Psoas muscle (tissue), 8 donors: ENCODE measurements around the gene ZNF646. TPM values are rescaled to one million over a fixed set of nuclear protein-coding genes. Genes with fewer than 3 reads are reported as not detected.
"Not testable (repeated sequence)": the region's sequence is repeated elsewhere in the genome, so short reads cannot be mapped to it uniquely, and the experiment has no call there.

ENCODE experiments used
- ATAC-seq, 4 donors: fragments of 200-7000 bp; cut with Tn5 transposase; one replicate each; pipeline ENCODE4 v1.9.1; 2020; ENCODE audit warnings: moderate library complexity in 3 of 4, mild to moderate bottlenecking in 2 of 4
- DNase-seq, 2 donors: peaks; one replicate each; pipeline ENCODE4 v3.0.0-alpha.2; 2020
- H3K27ac ChIP-seq: fragments of 200-600 bp; one replicate; pipeline ENCODE4 v1.8.0; 2022
- H3K27me3 ChIP-seq, 3 donors: fragments of 200-600 bp in 1 of 3; one replicate each; pipeline versions ENCODE4 v1.6.1 to v1.8.0; 2013 to 2022; ENCODE audit warnings: low read length in 2 of 3, mild to moderate bottlenecking in 2 of 3, moderate library complexity in 1 of 3; ENCODE audit not compliant: insufficient read depth in 3 of 3
- H3K36me3 ChIP-seq, 2 donors: fragments of 200-600 bp in 1 of 2; one replicate each; pipeline versions ENCODE4 v1.6.1 to v1.8.0; 2013 to 2022; ENCODE audit warnings: low read depth in 1 of 2, mild to moderate bottlenecking in 1 of 2, moderate library complexity in 1 of 2; ENCODE audit not compliant: insufficient read depth in 1 of 2
- H3K4me1 ChIP-seq: fragments of 200-600 bp; one replicate; pipeline ENCODE4 v1.8.0; 2022
- H3K4me3 ChIP-seq: fragments of 200-600 bp; one replicate; pipeline ENCODE4 v1.8.0; 2022; ENCODE audit warnings: mild to moderate bottlenecking
- H3K9me3 ChIP-seq: fragments of 200-600 bp; one replicate; pipeline ENCODE4 v1.8.0; 2022
- CTCF ChIP-seq: fragments of 200-600 bp; IDR thresholded peaks from one replicate; pipeline ENCODE4 v1.8.0; 2022; ENCODE audit warnings: antibody characterized with exemption
- WGBS, 3 donors: extraction: QIAGEN DNeasy Blood & Tissue Kit; methylation state at CpG; one replicate each; pipeline versions ENCODE4 v1.1.6 to v1.1.7; 2013; 5-methylcytosine and 5-hydroxymethylcytosine counted together
- intact Hi-C, 2 donors: fragments of 100-400 bp; cut with DNase I; formaldehyde crosslinking; loops; one replicate each; pipeline versions ENCODE4 v1.11.0 to v1.14.2; 2022
- polyA plus RNA-seq, 3 donors: library from polyadenylated mRNA; stranded (reverse); fragments of 200-250 nt; gene quantifications; one replicate each; pipeline ENCODE4 v1.2.3, GENCODE V29; 2013
- total RNA-seq, 4 donors: library from RNA; stranded (reverse); fragmentation: NEBNext Ultra II Directional in 2 of 4; extraction: Animal tissue kit (Norgen Biotek cat#: 25700) in 2 of 4; gene quantifications; one replicate each; pipeline versions ENCODE4 v1.2.1 to v1.2.4, GENCODE V29; 2021 to 2023
- donor health status: healthy with polysubstance abuse.
- donor health status: DM: no; HTN: no; CAD: no; lungs with moderate emphysema.
- donor health status: Bipolar disorder and iron deficiency.
- donor health status: healthy.
- donor health status: DM: yes; HTN: yes; CAD: no.
- donor health status: DM: no; HTN: no; CAD: no.
- donor health status: DM: no; HTN: no; CAD: no.
- donor health status: DM: yes; HTN: yes; CAD: no.

ZNF646 gene
- total and polyA plus RNA-seq, 7 donors = 4.0 to 22.6 (median 8.9) TPM

GRCh38 chr16:31094424-31095120, 20.4 kb downstream of the ZNF646 start, which contains the start of gene VKORC1:
TSS of gene VKORC1 (minus strand) at chr16:31094797. CDS start at chr16:31094729, 68 bp downstream.
- 0 to 1% (median 0%) methylated on average over 64 to 69 of the region's 69 CpGs for WGBS, 3 donors
- peak; percentile 93 to 96 (median 94) for ATAC-seq
- TF ChIP-seq CTCF = no peak
- H3K4me1 ChIP-seq = peaks cover 4% of the 10 kb centered on the region
- peak; percentile 94 to 97 for DNase-seq
- peak within 1 kb of the TSS; percentile 98 for H3K4me3 ChIP-seq
- H3K27me3 ChIP-seq = no peaks in the 10 kb centered on the region
- peaks cover 0 to 15% of the 10 kb centered on the region in 2 donors for H3K36me3 ChIP-seq
- intact Hi-C loops = loop anchor here (1.0 to 10.0 kb wide), 2 partner anchors 48 to 110 kb away; partner anchors contain the start of gene HSD3B7 (in 1 of the 2)
- H3K9me3 ChIP-seq = no peaks in the 10 kb centered on the region
- H3K27ac ChIP-seq = peak within 1 kb of the TSS; percentile 94

- H3K4me3 ChIP-seq = no peak overlapping the region
- 73 to 75% (median 74%) methylated on average over 4 of the region's 4 CpGs for WGBS, 3 donors
- peaks cover 3% of the 10 kb centered on the region for H3K9me3 ChIP-seq
- peaks cover 4% of the 10 kb centered on the region for H3K4me1 ChIP-seq
- no peak overlapping the region for H3K27ac ChIP-seq
- H3K36me3 ChIP-seq = no peaks in the 10 kb centered on the region
- H3K27me3 ChIP-seq = no peaks in the 10 kb centered on the region
- ATAC-seq (no peak), DNase-seq (no peak)
- no peak for TF ChIP-seq CTCF
- intact Hi-C loops = loop anchor here in 1 of 2 donors (10.0 kb wide), 1 partner anchor 115 kb away; the partner anchor contains the start of gene HSD3B7
Measured at GRCh38 chr16:31099860-31100638, 25.8 kb downstream of the ZNF646 start.

- H3K4me3 ChIP-seq, H3K36me3 ChIP-seq, H3K27me3 ChIP-seq, H3K27ac ChIP-seq, H3K9me3 ChIP-seq, H3K4me1 ChIP-seq, ATAC-seq, DNase-seq, intact Hi-C loops: not testable (repeated sequence)
- 84 to 86% (median 84%) methylated on average over 13 of the region's 13 CpGs for whole genome bisulfite sequencing, 3 donors
Measured at GRCh38 chr16:31100876-31101641, 26.8 kb downstream of the ZNF646 start.

- Histone ChIP-seq H3K4me1 (peaks cover 21% of the 10 kb centered on the region), H3K27ac (peak overlapping the region; percentile 81), H3K36me3 (peaks cover 0 to 10% of the 10 kb centered on the region in 2 donors), H3K27me3 (no peaks in the 10 kb centered on the region), H3K4me3 (peak overlapping the region; percentile 51), H3K9me3 (no peaks in the 10 kb centered on the region)
- TF ChIP-seq CTCF = peak; percentile 80
- ATAC-seq (peak; percentile 93 to 95 (median 94)), DNase-seq (peak; percentile 91 to 96)
- intact Hi-C loops = loop anchor here (5.0 kb wide), 2 partner anchors 37 to 347 kb away; no protein-coding TSS in a partner anchor
- WGBS, 3 donors = 6 to 8% (median 7%) methylated on average over 26 to 33 of the region's 33 CpGs
Measured at GRCh38 chr16:31105677-31106213, 31.5 kb downstream of the ZNF646 start.
